Germinal center (tissue), 1 donor: ENCODE measurements around the gene TTLL12.

Source experiments
- DNase-seq: peaks from one replicate; pipeline ENCODE4 v3.0.0; 2012; ENCODE audit warnings: mixed read lengths, low spot score

TTLL12 gene

DNA sequence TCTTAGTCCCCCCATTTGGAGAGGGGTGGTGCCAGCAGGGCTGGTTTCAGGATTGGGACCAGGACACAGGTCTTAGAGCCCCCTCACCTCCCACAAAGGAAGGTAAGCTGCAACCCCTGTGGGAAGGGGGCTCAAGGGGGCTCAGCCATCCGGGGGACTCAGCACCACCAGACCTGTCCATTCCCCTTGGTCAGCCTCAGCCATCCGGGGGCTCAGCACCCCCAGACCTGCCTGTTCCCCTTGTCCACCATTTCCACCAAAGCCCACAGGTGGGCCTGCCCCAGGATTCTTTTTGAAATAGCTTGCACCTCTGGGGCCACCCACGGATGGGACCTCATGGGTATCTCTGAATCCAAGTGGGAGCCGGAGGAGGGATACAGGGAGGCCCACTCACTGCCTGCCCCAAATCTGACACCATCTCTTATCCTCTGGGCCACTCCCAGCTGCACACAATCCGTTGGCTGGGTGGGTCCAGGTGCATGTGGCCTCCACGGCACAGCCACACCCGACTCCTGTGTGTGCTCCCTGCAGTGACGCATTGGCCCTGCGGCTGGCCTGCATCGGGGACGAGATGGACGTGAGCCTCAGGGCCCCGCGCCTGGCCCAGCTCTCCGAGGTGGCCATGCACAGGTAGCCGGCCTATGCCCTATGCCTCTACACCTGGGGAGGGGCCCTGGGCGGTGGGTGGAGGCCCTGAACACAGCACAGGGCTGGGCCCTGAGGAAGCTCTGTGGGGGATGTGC is 59.6 kb downstream of the TTLL12 start:
- DNase-seq = no peak

DNA sequence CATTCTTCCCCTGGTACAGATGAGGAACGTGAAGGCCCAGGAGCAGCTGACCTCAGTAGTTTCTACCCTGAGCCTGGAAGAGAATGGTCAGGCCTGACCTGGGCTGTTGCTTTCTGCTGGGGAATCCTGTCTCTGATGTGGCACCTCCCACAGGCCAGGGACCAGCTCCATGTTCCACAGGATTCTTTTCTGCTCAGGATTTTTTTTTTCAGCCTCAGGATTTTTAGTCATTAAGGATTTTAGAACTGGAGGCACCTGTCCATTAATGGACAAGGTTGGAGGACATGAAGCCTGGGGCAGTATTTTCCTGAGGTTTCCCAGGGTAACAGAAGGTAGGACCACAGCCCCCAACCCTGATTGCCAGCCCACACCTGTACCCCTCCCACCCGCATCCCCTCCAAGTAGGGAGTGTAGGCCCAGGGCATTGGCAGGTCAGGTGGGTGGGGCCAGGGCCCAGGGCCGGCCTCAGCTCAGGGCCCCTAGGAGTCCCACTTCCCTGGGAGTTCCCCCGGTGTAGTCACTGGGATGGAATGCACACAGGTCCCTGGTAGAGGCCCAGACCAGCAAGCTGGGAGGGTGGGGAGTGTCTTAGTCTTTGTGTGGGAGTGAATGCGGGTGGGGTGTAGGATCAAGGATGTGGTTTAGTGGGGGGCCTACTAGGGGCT is 60.3 kb downstream of the TTLL12 start:
- no peak for DNase-seq

DNA sequence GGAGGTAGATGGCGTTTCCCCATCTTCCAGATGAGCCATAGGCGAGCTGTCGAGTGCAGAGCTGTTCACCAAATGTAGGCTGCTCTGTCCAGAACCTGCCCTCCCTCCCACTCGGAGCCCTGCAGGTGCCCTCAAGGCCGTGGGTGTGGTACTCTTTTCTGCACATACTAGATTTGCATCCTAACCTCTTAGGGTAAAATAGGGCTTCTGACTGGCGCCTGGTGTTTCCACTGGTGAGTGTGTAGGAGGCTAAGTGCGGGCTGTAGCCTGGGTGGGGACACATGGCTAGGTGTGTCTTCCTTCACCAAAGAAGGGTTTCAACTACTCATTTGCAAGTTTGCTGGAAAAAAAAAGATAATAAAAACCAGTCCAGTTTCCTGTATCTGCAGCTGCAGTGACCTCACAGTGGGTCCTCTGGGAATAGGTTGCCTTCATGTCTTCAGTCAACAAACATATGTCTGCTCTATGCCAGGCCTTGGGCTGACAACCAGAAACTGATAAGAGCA is 67.9 kb downstream of the TTLL12 start:
- peak; percentile 85 for DNase-seq

DNA sequence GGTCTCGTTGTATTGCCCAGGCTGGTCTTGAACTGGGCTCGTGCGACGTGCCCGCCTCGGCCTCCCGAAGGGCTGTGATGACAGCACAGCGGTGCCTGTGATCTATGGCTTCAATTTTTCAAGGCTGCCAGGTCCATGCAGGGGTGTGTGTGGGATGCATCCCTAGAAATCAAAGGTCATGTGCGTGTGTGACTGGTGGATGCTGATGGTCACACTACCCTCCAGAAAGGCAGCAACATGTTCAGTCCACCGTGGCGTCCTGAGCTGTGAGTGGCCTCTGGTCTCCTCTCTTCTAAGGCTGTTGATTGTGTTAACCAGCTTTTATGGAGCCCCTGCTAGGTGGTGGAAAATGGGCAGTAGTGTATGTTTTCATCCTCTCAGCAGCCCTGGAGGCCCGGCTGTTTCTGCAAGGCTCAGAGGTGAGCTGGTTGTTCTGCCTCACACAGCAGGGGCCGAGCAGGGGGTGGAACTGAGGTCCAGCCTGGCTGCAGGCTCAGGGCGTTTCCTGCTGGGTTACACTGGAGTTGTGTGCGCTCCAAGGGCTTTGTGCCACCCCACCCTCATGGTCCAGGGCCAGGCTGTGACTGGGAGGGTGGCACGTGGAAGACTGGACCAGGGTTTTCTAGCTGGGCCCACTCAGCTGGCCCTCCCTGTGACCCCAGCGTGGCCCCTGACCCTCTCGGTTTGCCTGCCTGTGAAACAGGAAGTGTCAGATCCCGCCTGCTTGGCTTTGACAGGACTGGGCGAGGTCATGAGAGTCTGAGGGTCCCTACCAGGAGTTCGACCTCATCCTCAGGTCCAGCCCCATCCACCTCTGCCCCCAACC is 68.7 kb downstream of the TTLL12 start:
- no peak for DNase-seq

DNA sequence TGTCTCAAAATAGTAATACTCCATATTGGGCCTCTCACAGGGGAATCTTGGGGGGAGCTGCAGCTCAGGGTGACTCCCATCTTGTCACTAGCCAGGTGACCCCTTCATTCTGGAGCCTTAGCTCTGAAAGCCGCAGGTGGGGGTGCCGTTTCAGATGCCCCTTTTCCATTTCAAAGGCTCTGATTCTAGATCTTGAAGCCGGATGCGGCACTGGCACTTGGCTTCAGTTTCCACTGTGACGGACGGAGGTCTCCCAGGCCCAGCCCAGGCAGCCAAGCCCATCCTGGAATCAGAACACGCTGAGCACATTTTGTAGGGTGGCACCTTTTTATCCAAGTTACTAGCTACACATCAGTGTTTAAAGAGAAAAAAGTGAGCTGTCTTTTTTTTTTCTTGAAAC is 70.0 kb downstream of the TTLL12 start:
- no peak for DNase-seq
